HepG2 (cell line): ENCODE data around the gene ZNF444. TPM values are rescaled to one million over a fixed set of nuclear protein-coding genes. Genes with fewer than 3 reads are reported as not detected.

ENCODE experiments used
- CEBPB ChIP-seq: IDR thresholded peaks from 2 replicates; pipeline ENCODE4 v1.6.1; 2011; ENCODE audit warnings: low read depth, low read length, improper control_type of control experiment, borderline replicate concordance
- HMG20A ChIP-seq: IDR thresholded peaks from 2 replicates; pipeline ENCODE4 v1.6.1; 2016; ENCODE audit warnings: borderline replicate concordance
- HOXA5 ChIP-seq: sonication (generic); formaldehyde crosslinking; IDR thresholded peaks from 2 replicates; pipeline ENCODE4 v1.4.0; 2020; ENCODE audit warnings: missing genetic modification reagents
- HOXA9 ChIP-seq: sonication (generic); formaldehyde crosslinking; IDR thresholded peaks from 2 replicates; pipeline ENCODE4 v1.8.1; 2022; ENCODE audit warnings: missing genetic modification reagents, mild to moderate bottlenecking, moderate library complexity, borderline replicate concordance
- JUND ChIP-seq: sonication (generic); formaldehyde crosslinking; IDR thresholded peaks from 2 replicates; pipeline ENCODE4 v1.8.0; 2022; ENCODE audit warnings: mild to moderate bottlenecking, missing genetic modification reagents
- KLF16 ChIP-seq, 2 experiments: sonication (generic) in 1 of 2; formaldehyde crosslinking in 1 of 2; IDR thresholded peaks; 2 replicates each; pipeline versions ENCODE4 v1.6.1 to v1.8.0; 2016 to 2023; ENCODE audit warnings: missing genetic modification reagents in 2 of 2, missing compliant biosample characterization in 1 of 2
- MAFF ChIP-seq: IDR thresholded peaks from 2 replicates; pipeline ENCODE4 v1.6.1; 2011; ENCODE audit warnings: low read depth, low read length, improper control_type of control experiment
- MLLT10 ChIP-seq: sonication (generic); formaldehyde crosslinking; IDR thresholded peaks from 2 replicates; pipeline ENCODE4 v1.4.0; 2020; ENCODE audit warnings: missing genetic modification reagents
- NFYC ChIP-seq: IDR thresholded peaks from 2 replicates; pipeline ENCODE4 v1.6.1; 2016; ENCODE audit warnings: missing genetic modification reagents, missing compliant biosample characterization
- PLRG1 ChIP-seq: fragments of 450-650 bp; conservative IDR thresholded peaks from 2 replicates; pipeline ENCODE4 v1.6.1; 2016
- SALL1 ChIP-seq: sonication (generic); formaldehyde crosslinking; IDR thresholded peaks from 2 replicates; pipeline ENCODE4 v1.8.0; 2022; ENCODE audit warnings: mild to moderate bottlenecking, missing genetic modification reagents
- SALL2 ChIP-seq: sonication (generic); formaldehyde crosslinking; IDR thresholded peaks from 2 replicates; pipeline ENCODE4 v1.8.1; 2023; ENCODE audit warnings: mild to moderate bottlenecking, missing genetic modification reagents, inconsistent platforms
- SKI ChIP-seq: fragments of 450-650 bp; IDR thresholded peaks from one replicate; pipeline ENCODE4 v1.6.1; 2018; ENCODE audit warnings: mild to moderate bottlenecking; ENCODE audit not compliant: partially characterized antibody
- SMAD3 ChIP-seq: sonication (generic); formaldehyde crosslinking; IDR thresholded peaks from 2 replicates; pipeline ENCODE4 v1.4.0; 2020; ENCODE audit warnings: missing genetic modification reagents
- SRSF4 ChIP-seq: fragments of 200-400 bp; formaldehyde crosslinking; IDR thresholded peaks from one replicate; pipeline ENCODE4 v1.6.1; 2018; ENCODE audit warnings: mild to moderate bottlenecking, low read depth, low read length, moderate library complexity; ENCODE audit not compliant: poor library complexity, severe bottlenecking
- ZNF230 ChIP-seq: sonication (generic); formaldehyde crosslinking; IDR thresholded peaks from 2 replicates; pipeline ENCODE4 v1.4.0; 2020; ENCODE audit warnings: mild to moderate bottlenecking, missing genetic modification reagents
- ZNF326 ChIP-seq: sonication (generic); formaldehyde crosslinking; IDR thresholded peaks from 2 replicates; pipeline ENCODE4 v1.4.0; 2020; ENCODE audit warnings: missing genetic modification reagents, borderline replicate concordance
- ZNF33B ChIP-seq: sonication (generic); formaldehyde crosslinking; IDR thresholded peaks from 2 replicates; pipeline ENCODE4 v1.5.1; 2020; ENCODE audit warnings: mild to moderate bottlenecking, missing genetic modification reagents
- ZNF44 ChIP-seq: sonication (generic); formaldehyde crosslinking; IDR thresholded peaks from 2 replicates; pipeline ENCODE4 v1.5.1; 2020; ENCODE audit warnings: mild to moderate bottlenecking, missing genetic modification reagents
- ZNF670 ChIP-seq: sonication (generic); formaldehyde crosslinking; IDR thresholded peaks from 2 replicates; pipeline ENCODE4 v1.8.0; 2022; ENCODE audit warnings: mild to moderate bottlenecking, missing genetic modification reagents, borderline replicate concordance
- ZNF768 ChIP-seq: sonication (generic); formaldehyde crosslinking; IDR thresholded peaks from 2 replicates; pipeline ENCODE4 v1.4.0; 2020; ENCODE audit warnings: missing genetic modification reagents
- ZNF777 ChIP-seq: sonication (generic); formaldehyde crosslinking; IDR thresholded peaks from 2 replicates; pipeline ENCODE4 v1.4.0; 2020; ENCODE audit warnings: missing genetic modification reagents
- polyA plus RNA-seq, 8 experiments: library from polyadenylated mRNA; depleted of rRNA in 3 of 8; stranded (reverse) in 7 of 8; unstranded in 1 of 8; fragments of >200 nt; fragmentation: Illumina TruSeq in 4 of 8; extraction: Trizol in 4 of 8; gene quantifications; 2 replicates each; pipeline versions ENCODE4 v1.2.1 to v1.2.3, GENCODE V29; 2011 to 2016; ENCODE audit warnings: low read depth in 4 of 8, missing spikeins in 1 of 8, mixed read lengths in 1 of 8; ENCODE audit not compliant: insufficient read depth in 1 of 8
- total RNA-seq, 5 experiments: library from RNA; depleted of rRNA; stranded (reverse); fragments of >200 nt; fragmentation: Illumina TruSeq; extraction: Trizol; gene quantifications; 2 replicates each; pipeline ENCODE4 v1.2.3, GENCODE V29; 2016; ENCODE audit warnings: low read depth in 1 of 5
- TF ChIP-seq, protein P1 (sequence below): sonication (generic); formaldehyde crosslinking; IDR thresholded peaks from 2 replicates; pipeline ENCODE4 v1.8.1; 2022; ENCODE audit warnings: low read depth, mild to moderate bottlenecking, missing genetic modification reagents
- TF ChIP-seq, protein P2 (sequence below): sonication (generic); formaldehyde crosslinking; IDR thresholded peaks from 2 replicates; pipeline ENCODE4 v1.4.0; 2020; ENCODE audit warnings: missing genetic modification reagents

The ZNF444 gene
- total and polyA plus RNA-seq, 2 of the 13 experiments (the other 11 are each of a cell fraction or from before 2014, with no cell fraction given): 27.4 to 30.3 TPM

GRCh38 chr19:56121180-56122167 lies 19.6 kb upstream of the ZNF444 start, which contains the start of gene ZNF787 (continued):
- TF ChIP-seq, protein P1, sequence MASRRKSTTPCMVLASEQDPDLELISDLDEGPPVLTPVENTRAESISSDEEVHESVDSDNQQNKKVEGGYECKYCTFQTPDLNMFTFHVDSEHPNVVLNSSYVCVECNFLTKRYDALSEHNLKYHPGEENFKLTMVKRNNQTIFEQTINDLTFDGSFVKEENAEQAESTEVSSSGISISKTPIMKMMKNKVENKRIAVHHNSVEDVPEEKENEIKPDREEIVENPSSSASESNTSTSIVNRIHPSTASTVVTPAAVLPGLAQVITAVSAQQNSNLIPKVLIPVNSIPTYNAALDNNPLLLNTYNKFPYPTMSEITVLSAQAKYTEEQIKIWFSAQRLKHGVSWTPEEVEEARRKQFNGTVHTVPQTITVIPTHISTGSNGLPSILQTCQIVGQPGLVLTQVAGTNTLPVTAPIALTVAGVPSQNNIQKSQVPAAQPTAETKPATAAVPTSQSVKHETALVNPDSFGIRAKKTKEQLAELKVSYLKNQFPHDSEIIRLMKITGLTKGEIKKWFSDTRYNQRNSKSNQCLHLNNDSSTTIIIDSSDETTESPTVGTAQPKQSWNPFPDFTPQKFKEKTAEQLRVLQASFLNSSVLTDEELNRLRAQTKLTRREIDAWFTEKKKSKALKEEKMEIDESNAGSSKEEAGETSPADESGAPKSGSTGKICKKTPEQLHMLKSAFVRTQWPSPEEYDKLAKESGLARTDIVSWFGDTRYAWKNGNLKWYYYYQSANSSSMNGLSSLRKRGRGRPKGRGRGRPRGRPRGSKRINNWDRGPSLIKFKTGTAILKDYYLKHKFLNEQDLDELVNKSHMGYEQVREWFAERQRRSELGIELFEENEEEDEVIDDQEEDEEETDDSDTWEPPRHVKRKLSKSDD (CRISPR knock-in tag): no peak
- TF ChIP-seq ZNF777 (CRISPR knock-in tag) (no peak), ZNF670 (CRISPR knock-in tag) (no peak), MLLT10 (CRISPR knock-in tag) (no peak), ZNF33B (CRISPR knock-in tag) (no peak), ZNF326 (CRISPR knock-in tag) (no peak), SRSF4 (no peak), ZNF230 (CRISPR knock-in tag) (0 out of 2 replicates have a peak, but pooled peaks have one; percentile 59), SALL1 (peak; percentile 76), SALL2 (CRISPR knock-in tag) (peak; percentile 56; the same call in 1 of the 2 replicates), MAFF (no peak), HOXA9 (CRISPR knock-in tag) (0 out of 2 replicates have a peak, but pooled peaks have one; percentile 45), PLRG1 (no peak), SKI (peak; percentile 80), SMAD3 (CRISPR knock-in tag) (peak; percentile 35), ZNF768 (CRISPR knock-in tag) (no peak), HMG20A (no peak; the same call in 1 of the 2 replicates), HOXA5 (no peak; the same call in 1 of the 2 replicates), KLF16 (CRISPR knock-in tag; IDR thresholded peaks at IDR 0.05) (peak in 1 of 2 experiments; percentile 68; a peak in 1 of 4 replicates), JUND (CRISPR knock-in tag) (no peak), CEBPB (no peak), NFYC (CRISPR knock-in tag) (no peak), ZNF44 (CRISPR knock-in tag) (no peak)
- TF ChIP-seq, protein P2, sequence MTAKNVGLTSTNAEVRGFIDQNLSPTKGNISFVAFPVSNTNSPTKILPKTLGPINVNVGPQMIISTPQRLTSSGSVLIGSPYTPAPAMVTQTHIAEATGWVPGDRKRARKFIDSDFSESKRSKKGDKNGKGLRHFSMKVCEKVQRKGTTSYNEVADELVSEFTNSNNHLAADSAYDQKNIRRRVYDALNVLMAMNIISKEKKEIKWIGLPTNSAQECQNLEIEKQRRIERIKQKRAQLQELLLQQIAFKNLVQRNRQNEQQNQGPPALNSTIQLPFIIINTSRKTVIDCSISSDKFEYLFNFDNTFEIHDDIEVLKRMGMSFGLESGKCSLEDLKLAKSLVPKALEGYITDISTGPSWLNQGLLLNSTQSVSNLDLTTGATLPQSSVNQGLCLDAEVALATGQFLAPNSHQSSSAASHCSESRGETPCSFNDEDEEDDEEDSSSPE (CRISPR knock-in tag): peak; percentile 41; the same call in 1 of the 2 replicates
